ENCODE data around the gene ABTB1. TPM values are rescaled to one million over a fixed set of nuclear protein-coding genes. Genes with fewer than 3 reads are reported as not detected.

The ABTB1 gene
- total RNA-seq, 1 donor from 2014 or later, result 35.0 TPM

DNA sequence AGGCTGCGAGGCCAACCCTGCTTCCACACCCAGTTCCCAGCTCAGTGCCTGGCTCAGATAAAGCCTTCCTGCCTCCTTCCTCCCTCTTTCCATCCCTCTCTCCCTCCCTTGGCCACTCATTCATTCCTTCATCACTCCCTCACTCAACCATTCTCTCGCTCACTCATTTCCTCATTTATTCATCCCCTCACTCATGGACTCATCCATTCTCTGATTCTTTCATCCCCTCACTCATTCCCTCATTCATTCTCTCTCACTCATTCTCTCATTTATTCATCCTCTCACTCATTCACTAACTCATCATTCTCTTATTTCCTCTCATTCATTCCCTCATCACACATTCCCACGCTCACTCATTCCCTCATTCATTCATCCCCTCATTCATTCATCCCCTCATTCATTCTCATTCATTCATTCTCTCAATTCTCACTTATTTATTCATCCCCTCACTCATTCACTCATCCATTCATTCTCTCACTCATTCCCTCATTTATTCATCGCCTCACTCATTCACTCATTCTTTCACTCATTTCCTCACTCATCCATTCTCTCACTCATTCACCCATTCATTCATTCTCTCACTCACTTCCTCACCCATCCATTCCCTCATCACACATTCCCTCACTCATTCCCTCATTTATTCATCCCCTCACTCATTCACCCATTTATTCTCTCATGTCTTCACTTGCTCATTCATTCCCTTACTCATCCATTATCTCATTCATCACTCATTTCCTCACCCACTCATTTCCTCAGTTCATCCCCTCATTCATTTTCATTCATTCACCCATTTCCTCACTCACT is 13.2 kb downstream of the ABTB1 start:
- peaks cover 11% of the 10 kb centered on the region for H3K4me1 Mint-ChIP-seq (ENCODE audit: low read depth, unreplicated experiment)
- H3K36me3 Mint-ChIP-seq (ENCODE audit: unreplicated experiment), result no peaks in the 10 kb centered on the region
- no peak overlapping the region for H3K27ac Mint-ChIP-seq (ENCODE audit: unreplicated experiment)
- peaks cover 2% of the 10 kb centered on the region for H3K27me3 Mint-ChIP-seq (ENCODE audit: unreplicated experiment)
- H3K4me3 Mint-ChIP-seq (ENCODE audit: unreplicated experiment), result no peak overlapping the region
- no peak for DNase-seq
- H3K9me3 Mint-ChIP-seq (ENCODE audit: unreplicated experiment), result peaks cover 3% of the 10 kb centered on the region
- TF ChIP-seq, protein P1, sequence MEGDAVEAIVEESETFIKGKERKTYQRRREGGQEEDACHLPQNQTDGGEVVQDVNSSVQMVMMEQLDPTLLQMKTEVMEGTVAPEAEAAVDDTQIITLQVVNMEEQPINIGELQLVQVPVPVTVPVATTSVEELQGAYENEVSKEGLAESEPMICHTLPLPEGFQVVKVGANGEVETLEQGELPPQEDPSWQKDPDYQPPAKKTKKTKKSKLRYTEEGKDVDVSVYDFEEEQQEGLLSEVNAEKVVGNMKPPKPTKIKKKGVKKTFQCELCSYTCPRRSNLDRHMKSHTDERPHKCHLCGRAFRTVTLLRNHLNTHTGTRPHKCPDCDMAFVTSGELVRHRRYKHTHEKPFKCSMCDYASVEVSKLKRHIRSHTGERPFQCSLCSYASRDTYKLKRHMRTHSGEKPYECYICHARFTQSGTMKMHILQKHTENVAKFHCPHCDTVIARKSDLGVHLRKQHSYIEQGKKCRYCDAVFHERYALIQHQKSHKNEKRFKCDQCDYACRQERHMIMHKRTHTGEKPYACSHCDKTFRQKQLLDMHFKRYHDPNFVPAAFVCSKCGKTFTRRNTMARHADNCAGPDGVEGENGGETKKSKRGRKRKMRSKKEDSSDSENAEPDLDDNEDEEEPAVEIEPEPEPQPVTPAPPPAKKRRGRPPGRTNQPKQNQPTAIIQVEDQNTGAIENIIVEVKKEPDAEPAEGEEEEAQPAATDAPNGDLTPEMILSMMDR (IDR thresholded peaks at IDR 0.05; ENCODE audit: partially characterized antibody, unreplicated experiment), result no peak

DNA sequence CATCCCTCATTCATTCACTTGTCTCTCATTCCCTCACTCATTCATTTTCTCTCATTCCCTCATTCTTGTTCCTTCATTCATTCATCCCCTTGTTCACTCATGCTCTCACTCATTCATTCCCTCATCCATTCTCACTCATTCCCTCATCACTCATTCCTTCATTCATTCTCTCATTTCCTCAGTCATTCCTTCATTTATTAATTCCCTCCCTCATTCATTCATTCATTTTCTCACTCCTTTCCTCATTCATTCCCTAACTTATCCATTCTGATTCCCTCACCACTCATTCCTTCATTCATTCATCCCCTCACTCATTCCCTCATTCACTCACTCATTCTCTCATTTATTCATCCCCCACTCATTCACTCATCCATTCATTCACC is 13.8 kb downstream of the ABTB1 start:
- Mint-ChIP-seq H3K4me1 (ENCODE audit: low read depth, unreplicated experiment) (peaks cover 11% of the 10 kb centered on the region), H3K36me3 (ENCODE audit: unreplicated experiment) (no peaks in the 10 kb centered on the region), H3K9me3 (ENCODE audit: unreplicated experiment) (peaks cover 2% of the 10 kb centered on the region), H3K27me3 (ENCODE audit: unreplicated experiment) (peaks cover 2% of the 10 kb centered on the region), H3K4me3 (ENCODE audit: unreplicated experiment) (no peak overlapping the region), H3K27ac (ENCODE audit: unreplicated experiment) (no peak overlapping the region)
- DNase-seq, result no peak
- TF ChIP-seq, protein P1 (IDR thresholded peaks at IDR 0.05; ENCODE audit: partially characterized antibody, unreplicated experiment), result no peak

- Mint-ChIP-seq H3K27me3 (ENCODE audit: unreplicated experiment) (peaks cover 1% of the 10 kb centered on the region), H3K4me3 (ENCODE audit: unreplicated experiment) (no peak overlapping the region), H3K36me3 (ENCODE audit: unreplicated experiment) (no peaks in the 10 kb centered on the region), H3K27ac (ENCODE audit: unreplicated experiment) (no peak overlapping the region), H3K9me3 (ENCODE audit: unreplicated experiment) (peaks cover 2% of the 10 kb centered on the region), H3K4me1 (ENCODE audit: low read depth, unreplicated experiment) (peaks cover 11% of the 10 kb centered on the region)
- no peak for DNase-seq
- TF ChIP-seq, protein P1 (IDR thresholded peaks at IDR 0.05; ENCODE audit: partially characterized antibody, unreplicated experiment), result no peak
Observed at GRCh38 chr3:127687228-127687737, 14.5 kb downstream of the ABTB1 start.

DNA sequence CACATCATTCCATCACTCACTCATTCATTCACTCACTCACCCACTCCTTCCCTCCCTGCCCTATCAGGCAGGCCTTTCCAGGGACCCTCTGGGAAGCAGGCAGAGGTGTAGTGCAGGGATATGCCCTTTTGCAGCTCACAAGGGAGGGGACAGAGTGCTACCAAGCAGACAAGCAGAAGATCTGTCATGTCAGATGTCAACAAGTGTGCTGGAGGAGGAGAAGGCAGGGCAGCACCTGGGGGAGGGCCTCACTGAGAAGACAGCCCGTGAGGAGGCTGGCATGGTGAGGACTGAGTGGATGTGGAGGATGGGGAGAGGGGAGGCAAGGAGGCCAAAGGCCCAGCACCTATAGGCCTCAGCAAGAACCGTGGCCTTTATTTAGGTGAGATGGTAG is 15.3 kb downstream of the ABTB1 start:
- H3K27ac Mint-ChIP-seq (ENCODE audit: unreplicated experiment), result peak overlapping the region; percentile 4
- TF ChIP-seq, protein P1 (IDR thresholded peaks at IDR 0.05; ENCODE audit: partially characterized antibody, unreplicated experiment), result no peak
- no peaks in the 10 kb centered on the region for H3K36me3 Mint-ChIP-seq (ENCODE audit: unreplicated experiment)
- DNase-seq, result no peak
- H3K9me3 Mint-ChIP-seq (ENCODE audit: unreplicated experiment), result peaks cover 2% of the 10 kb centered on the region
- no peak overlapping the region for H3K4me3 Mint-ChIP-seq (ENCODE audit: unreplicated experiment)
- no peaks in the 10 kb centered on the region for H3K27me3 Mint-ChIP-seq (ENCODE audit: unreplicated experiment)
- peaks cover 11% of the 10 kb centered on the region for H3K4me1 Mint-ChIP-seq (ENCODE audit: low read depth, unreplicated experiment)

All from glutamatergic neuron (in vitro differentiated cells).